Measurements from ENCODE around the gene GATAD1.
"Not testable (repeated sequence)": the region's sequence is repeated elsewhere in the genome, so short reads cannot be mapped to it uniquely, and the experiment has no call there.

Gene GATAD1

DNA sequence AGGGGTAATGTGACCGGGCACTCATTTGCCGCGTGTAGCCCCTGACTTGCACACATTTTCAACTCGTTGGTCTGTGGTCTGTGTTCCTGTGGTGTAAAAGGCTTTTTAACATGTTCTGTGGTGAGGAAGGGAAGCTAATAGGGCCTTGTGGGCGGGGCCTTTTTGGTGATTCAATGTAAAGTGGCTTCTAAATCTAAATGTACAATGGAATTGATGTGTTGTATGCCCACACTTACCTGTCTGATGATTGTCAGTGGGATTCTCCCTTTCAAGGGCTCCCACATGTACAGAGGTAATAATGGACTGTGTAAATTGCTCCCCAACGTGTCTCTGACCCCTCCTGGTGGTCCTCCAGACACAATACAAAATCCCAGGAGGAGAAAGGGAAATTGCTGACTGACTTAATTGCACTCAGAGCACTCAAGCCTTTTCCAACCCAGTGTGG is 43.1 kb upstream of the GATAD1 start:
- TF ChIP-seq, protein P1, sequence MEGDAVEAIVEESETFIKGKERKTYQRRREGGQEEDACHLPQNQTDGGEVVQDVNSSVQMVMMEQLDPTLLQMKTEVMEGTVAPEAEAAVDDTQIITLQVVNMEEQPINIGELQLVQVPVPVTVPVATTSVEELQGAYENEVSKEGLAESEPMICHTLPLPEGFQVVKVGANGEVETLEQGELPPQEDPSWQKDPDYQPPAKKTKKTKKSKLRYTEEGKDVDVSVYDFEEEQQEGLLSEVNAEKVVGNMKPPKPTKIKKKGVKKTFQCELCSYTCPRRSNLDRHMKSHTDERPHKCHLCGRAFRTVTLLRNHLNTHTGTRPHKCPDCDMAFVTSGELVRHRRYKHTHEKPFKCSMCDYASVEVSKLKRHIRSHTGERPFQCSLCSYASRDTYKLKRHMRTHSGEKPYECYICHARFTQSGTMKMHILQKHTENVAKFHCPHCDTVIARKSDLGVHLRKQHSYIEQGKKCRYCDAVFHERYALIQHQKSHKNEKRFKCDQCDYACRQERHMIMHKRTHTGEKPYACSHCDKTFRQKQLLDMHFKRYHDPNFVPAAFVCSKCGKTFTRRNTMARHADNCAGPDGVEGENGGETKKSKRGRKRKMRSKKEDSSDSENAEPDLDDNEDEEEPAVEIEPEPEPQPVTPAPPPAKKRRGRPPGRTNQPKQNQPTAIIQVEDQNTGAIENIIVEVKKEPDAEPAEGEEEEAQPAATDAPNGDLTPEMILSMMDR (IDR thresholded peaks at IDR 0.05; ENCODE audit: low read depth, low read length, missing control alignments), result peak; percentile 43
- peaks cover 4% of the 10 kb centered on the region for H3K36me3 ChIP-seq (replicated peaks)
- no peak overlapping the region for H3K4me3 ChIP-seq (ENCODE audit: low read depth, low read length)
- in situ Hi-C loops (cut with HindIII; ENCODE audit: low pct_ligation_motif_present, low sequenced_read_pairs), result no loop called here
- no peak overlapping the region for H3K27ac ChIP-seq
- H3K27me3 ChIP-seq (replicated peaks), result no peaks in the 10 kb centered on the region
- no peak for DNase-seq

DNA sequence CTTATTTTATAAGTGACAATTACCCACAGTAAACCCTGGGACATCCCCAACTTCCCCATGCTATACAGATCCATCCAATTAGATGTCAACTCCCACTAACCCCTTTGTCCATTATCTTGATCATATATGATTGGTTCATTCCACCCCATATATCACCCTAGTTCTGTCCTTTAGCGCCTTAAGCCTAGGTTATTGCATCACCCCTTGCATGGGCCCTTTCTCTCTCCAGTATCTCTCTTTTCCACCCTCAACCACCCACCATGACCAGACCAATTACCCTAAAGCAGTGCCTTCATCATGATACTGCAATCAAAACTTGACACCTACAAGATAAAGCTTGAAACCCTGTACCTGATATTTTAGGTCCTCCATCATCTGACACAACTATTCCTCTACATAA is 37.9 kb upstream of the GATAD1 start:
- no peak for DNase-seq
- Histone ChIP-seq H3K4me3 (ENCODE audit: low read depth, low read length) (no peak overlapping the region), H3K36me3 (replicated peaks) (no peaks in the 10 kb centered on the region), H3K27ac (no peak overlapping the region), H3K27me3 (replicated peaks) (no peaks in the 10 kb centered on the region)
- TF ChIP-seq, protein P1 (IDR thresholded peaks at IDR 0.05; ENCODE audit: low read depth, low read length, missing control alignments), result no peak
- in situ Hi-C loops (cut with HindIII; ENCODE audit: low pct_ligation_motif_present, low sequenced_read_pairs), result no loop called here

DNA sequence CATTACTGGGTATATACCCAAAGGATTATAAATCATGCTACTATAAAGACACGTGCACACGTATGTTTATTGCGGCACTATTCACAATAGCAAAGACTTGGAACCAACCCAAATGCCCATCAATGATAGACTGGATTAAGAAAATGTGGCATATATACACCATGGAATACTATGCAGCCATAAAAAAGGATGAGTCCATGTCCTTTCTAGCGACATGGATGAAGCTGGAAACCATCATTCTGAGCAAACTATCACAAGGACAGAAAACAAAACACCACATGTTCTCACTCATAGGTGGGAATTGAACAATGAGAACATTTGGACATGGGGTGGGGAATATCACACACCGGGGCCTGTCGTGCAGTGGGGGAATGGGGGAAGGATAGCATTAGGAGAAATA is 37.1 kb upstream of the GATAD1 start:
- H3K4me3 ChIP-seq (ENCODE audit: low read depth, low read length); in situ Hi-C loops (cut with HindIII; ENCODE audit: low pct_ligation_motif_present, low sequenced_read_pairs); H3K27ac ChIP-seq; H3K27me3 ChIP-seq (replicated peaks); DNase-seq; H3K36me3 ChIP-seq (replicated peaks): not testable (repeated sequence)

DNA sequence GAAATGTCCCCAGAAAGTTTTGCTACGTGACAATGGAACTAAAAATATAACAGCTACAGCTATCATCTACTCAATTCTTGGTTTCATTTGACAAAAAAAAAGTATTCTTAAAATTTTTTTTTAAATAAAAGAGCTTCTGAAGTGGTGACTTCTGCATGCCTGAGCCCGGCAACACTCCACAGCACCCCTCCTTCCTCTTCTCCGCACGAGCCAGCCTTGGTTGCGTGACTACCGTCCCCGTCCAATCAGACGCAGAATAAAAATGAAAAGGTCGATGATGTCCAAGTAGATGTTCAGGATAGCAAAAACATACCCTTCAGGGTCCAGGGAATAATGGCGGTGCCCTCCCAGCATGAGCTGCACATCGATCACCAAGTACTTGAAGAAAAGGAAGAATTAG is 34.5 kb upstream of the GATAD1 start:
- H3K27me3 ChIP-seq (replicated peaks), result no peaks in the 10 kb centered on the region
- H3K36me3 ChIP-seq (replicated peaks), result no peaks in the 10 kb centered on the region
- DNase-seq, result no peak
- TF ChIP-seq, protein P1 (IDR thresholded peaks at IDR 0.05; ENCODE audit: low read depth, low read length, missing control alignments), result no peak
- no peak overlapping the region for H3K4me3 ChIP-seq (ENCODE audit: low read depth, low read length)
- H3K27ac ChIP-seq, result no peak overlapping the region
- in situ Hi-C loops (cut with HindIII; ENCODE audit: low pct_ligation_motif_present, low sequenced_read_pairs), result no loop called here

DNA sequence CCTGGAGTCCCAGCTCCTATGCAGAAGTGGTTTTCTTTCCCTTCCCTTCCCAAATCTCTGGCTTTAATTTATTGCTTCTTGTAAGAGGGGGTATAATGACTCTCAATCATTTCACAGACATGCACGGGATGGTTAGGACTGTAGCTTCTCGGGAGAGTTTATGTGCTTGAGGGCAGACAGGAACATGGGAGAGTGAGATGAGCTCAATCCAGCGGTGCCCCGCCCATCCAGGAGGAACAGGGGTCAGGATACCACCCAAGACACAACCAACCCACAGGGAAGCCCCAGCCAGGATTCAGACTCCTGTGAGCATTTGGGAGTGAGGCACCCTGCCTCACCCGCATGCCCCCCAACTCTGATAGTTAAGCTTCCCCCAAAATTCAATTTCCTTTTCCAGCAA is 33.7 kb upstream of the GATAD1 start:
- Histone ChIP-seq H3K27ac (no peak overlapping the region), H3K4me3 (ENCODE audit: low read depth, low read length) (no peak overlapping the region), H3K36me3 (replicated peaks) (no peaks in the 10 kb centered on the region), H3K27me3 (replicated peaks) (no peaks in the 10 kb centered on the region)
- DNase-seq, result no peak
- TF ChIP-seq, protein P1 (IDR thresholded peaks at IDR 0.05; ENCODE audit: low read depth, low read length, missing control alignments), result no peak
- in situ Hi-C loops (cut with HindIII; ENCODE audit: low pct_ligation_motif_present, low sequenced_read_pairs), result no loop called here

DNA sequence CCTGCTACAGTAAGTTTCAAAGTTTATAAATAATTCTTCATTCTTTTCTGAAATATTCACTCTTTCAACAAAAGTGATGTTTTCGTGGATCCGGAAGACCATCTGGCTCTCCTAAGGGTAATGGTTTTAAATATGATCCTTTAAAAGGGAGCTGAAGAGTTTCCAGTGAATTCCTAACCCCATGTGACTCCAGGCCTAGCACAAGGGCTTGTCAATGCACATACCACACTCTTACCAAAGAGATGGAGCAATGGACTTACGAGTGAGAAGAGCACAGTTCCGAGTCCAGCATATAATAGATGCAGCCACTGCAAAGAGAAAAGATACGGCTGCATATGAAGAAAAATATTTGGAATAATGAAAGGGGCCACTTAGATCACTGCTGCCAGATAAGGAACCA is 32.1 kb upstream of the GATAD1 start:
- no peaks in the 10 kb centered on the region for H3K36me3 ChIP-seq (replicated peaks)
- H3K4me3 ChIP-seq (ENCODE audit: low read depth, low read length), result no peak overlapping the region
- in situ Hi-C loops (cut with HindIII; ENCODE audit: low pct_ligation_motif_present, low sequenced_read_pairs), result no loop called here
- H3K27ac ChIP-seq, result no peak overlapping the region
- TF ChIP-seq, protein P1 (IDR thresholded peaks at IDR 0.05; ENCODE audit: low read depth, low read length, missing control alignments), result no peak
- H3K27me3 ChIP-seq (replicated peaks), result no peaks in the 10 kb centered on the region
- no peak for DNase-seq

All from brain microvascular endothelial cell (primary cell).